RWPE2 (cell line): ENCODE measurements around the gene FAM222A.

Experiments used
- ATAC-seq: fragments of 200-7000 bp; cut with Tn5 transposase; 3 replicates; pipeline ENCODE4 v1.9.1; 2021; ENCODE audit warnings: low read depth
- DNase-seq: peaks from one replicate; pipeline ENCODE4 v3.0.0-alpha.2; 2020; ENCODE audit warnings: low spot score
- H3K27ac ChIP-seq: fragments of 450-650 bp; 2 replicates; pipeline ENCODE4 v1.5.1; 2017; ENCODE audit warnings: mild to moderate bottlenecking; ENCODE audit not compliant: poor library complexity, severe bottlenecking
- H3K27me3 ChIP-seq: fragments of 250-450 bp; sonication (Bioruptor Pico); 2 replicates; pipeline ENCODE4 v1.5.1; 2021; ENCODE audit warnings: mild to moderate bottlenecking, moderate library complexity; ENCODE audit not compliant: insufficient read depth, poor library complexity, severe bottlenecking
- H3K36me3 ChIP-seq: fragments of 250-450 bp; sonication (Bioruptor Pico); 2 replicates; pipeline ENCODE4 v1.5.1; 2020; ENCODE audit warnings: low read depth, mild to moderate bottlenecking, moderate library complexity
- H3K4me1 ChIP-seq: fragments of 250-450 bp; sonication (Bioruptor Pico); 2 replicates; pipeline ENCODE4 v1.5.1; 2021; ENCODE audit warnings: mild to moderate bottlenecking, moderate library complexity; ENCODE audit not compliant: insufficient read depth, poor library complexity, severe bottlenecking
- H3K4me3 ChIP-seq: fragments of 250-450 bp; sonication (Bioruptor Pico); 2 replicates; pipeline ENCODE4 v1.5.1; 2021; ENCODE audit warnings: mild to moderate bottlenecking, moderate library complexity; ENCODE audit not compliant: severe bottlenecking
- H3K9me3 ChIP-seq: fragments of 250-450 bp; sonication (Bioruptor Pico); 2 replicates; pipeline ENCODE4 v1.5.1; 2021; ENCODE audit warnings: mild to moderate bottlenecking, moderate library complexity; ENCODE audit not compliant: severe bottlenecking
- CTCF ChIP-seq: fragments of 450-650 bp; IDR thresholded peaks from one replicate; pipeline ENCODE4 v1.5.1; 2017; ENCODE audit warnings: mild to moderate bottlenecking, moderate library complexity; ENCODE audit not compliant: poor library complexity, severe bottlenecking

Gene FAM222A

GRCh38 chr12:109767991-109768900 lies 54.6 kb downstream of the FAM222A start:
- Histone ChIP-seq H3K27me3 (no peaks in the 10 kb centered on the region), H3K4me3 (no peak overlapping the region), H3K36me3 (no peaks in the 10 kb centered on the region), H3K27ac (no peak overlapping the region), H3K9me3 (no peaks in the 10 kb centered on the region), H3K4me1 (no peaks in the 10 kb centered on the region)
- DNase-seq = no peak
- TF ChIP-seq CTCF = no peak
- no peak for ATAC-seq

- peaks cover 3% of the 10 kb centered on the region for H3K4me1 ChIP-seq
- DNase-seq (no peak), ATAC-seq (no peak)
- no peaks in the 10 kb centered on the region for H3K36me3 ChIP-seq
- H3K4me3 ChIP-seq = no peak overlapping the region
- H3K27ac ChIP-seq = no peak overlapping the region
- no peak for TF ChIP-seq CTCF
- H3K27me3 ChIP-seq = no peaks in the 10 kb centered on the region
- no peaks in the 10 kb centered on the region for H3K9me3 ChIP-seq
Measured at GRCh38 chr12:109768901-109769670, 55.5 kb downstream of the FAM222A start.

- DNase-seq (no peak), ATAC-seq (no peak)
- Histone ChIP-seq H3K27me3 (no peaks in the 10 kb centered on the region), H3K27ac (no peak overlapping the region), H3K36me3 (no peaks in the 10 kb centered on the region), H3K4me3 (no peak overlapping the region), H3K4me1 (peaks cover 5% of the 10 kb centered on the region), H3K9me3 (no peaks in the 10 kb centered on the region)
- TF ChIP-seq CTCF = no peak
Measured at GRCh38 chr12:109770104-109770860, 56.7 kb downstream of the FAM222A start.

GRCh38 chr12:109770861-109771670 lies 57.4 kb downstream of the FAM222A start:
- no peak for TF ChIP-seq CTCF
- Histone ChIP-seq H3K27me3 (no peaks in the 10 kb centered on the region), H3K4me1 (peaks cover 5% of the 10 kb centered on the region), H3K4me3 (no peak overlapping the region), H3K36me3 (no peaks in the 10 kb centered on the region), H3K9me3 (no peaks in the 10 kb centered on the region), H3K27ac (no peak overlapping the region)
- no peak for DNase-seq
- ATAC-seq = no peak
